Measurements from ENCODE around the gene IFITM5. TPM values are rescaled to one million over a fixed set of nuclear protein-coding genes. Genes with fewer than 3 reads are reported as not detected.
"Not testable (repeated sequence)": the region's sequence is repeated elsewhere in the genome, so short reads cannot be mapped to it uniquely, and the experiment has no call there.

Gene IFITM5
- total and polyA plus RNA-seq, 2 experiments from 2014 or later = not detected

DNA sequence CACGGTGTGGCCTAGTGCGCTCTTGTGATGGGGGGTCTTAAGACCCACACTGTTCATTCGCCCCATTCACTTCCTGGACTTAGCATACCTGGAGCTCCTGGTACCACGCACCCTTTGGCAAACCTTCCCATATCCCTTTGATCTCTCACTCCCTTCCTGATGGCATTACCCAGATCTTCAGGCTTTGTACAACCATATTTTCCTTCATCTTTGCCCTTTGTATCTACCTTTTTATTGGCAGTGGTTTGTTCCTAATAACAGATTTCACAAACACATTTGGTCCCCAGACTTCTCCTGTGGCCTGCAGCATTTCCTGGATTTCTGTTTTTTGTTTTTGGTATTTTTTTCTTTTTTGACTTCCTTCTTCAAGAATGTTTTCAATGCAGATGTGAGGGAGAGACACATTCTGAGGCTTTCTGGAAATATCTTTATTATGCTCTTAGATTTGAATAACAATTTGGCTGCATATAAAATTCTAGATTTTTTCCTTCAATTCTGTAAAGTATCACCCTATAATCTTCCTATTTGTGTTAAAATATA, 37.4 kb upstream of the IFITM5 start:
- Histone ChIP-seq H3K4me1 (ENCODE audit: insufficient read depth) (peaks cover 37% of the 10 kb centered on the region), H3K9me3 (ENCODE audit: low read depth) (no peaks in the 10 kb centered on the region)

DNA sequence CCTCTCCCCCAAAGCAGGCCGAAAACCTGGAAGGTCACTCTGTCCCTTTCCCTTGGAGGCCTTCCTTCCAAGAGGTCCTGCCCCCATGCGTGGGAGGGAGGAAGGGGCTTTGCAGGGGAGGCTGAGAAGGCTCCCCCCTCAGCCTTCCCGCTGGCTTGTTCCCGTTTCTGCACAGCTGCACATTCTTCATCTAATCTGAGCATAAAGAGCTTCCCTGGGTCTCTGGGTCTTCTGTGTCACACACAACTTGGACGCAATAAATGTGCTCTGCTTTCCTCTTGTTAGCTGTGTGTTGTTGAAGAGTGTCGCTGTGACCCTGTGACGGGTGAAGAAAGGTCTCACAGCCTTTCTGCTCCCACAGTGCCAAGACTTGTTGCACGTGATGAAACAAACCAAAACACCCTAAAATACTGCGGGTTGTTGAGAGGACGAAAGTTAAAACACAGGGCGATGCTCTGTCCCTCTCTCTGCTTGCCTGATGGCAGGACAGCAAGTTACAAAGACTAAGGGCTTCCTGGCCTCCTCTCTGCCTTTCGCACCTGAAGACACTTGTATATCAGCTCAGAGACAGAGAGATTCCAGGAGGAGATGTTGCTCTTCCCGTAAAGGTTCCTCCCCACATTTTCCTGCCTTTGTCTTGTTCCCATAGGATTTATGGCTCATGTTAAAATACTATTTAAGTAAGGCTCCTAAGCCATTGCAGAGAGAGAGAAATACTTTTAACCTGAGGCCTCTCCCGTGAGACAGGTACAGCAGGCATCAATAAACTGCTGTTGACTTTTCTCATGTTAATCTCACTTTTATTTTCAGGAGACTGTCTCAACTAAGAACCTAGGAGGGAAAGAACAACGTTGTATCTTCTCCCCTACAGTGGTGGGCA, 36.7 kb upstream of the IFITM5 start:
- Histone ChIP-seq H3K4me1 (ENCODE audit: insufficient read depth) (peaks cover 37% of the 10 kb centered on the region), H3K9me2 (replicated peaks; ENCODE audit: insufficient read depth) (no peaks in the 10 kb centered on the region), H3K27me3 (no peaks in the 10 kb centered on the region), H4K20me1 (ENCODE audit: insufficient read depth, poor library complexity, severe bottlenecking) (no peaks in the 10 kb centered on the region), H3K4me2 (peak overlapping the region; percentile 11), H3K27ac (peak overlapping the region; percentile 93), H3K79me2 (no peaks in the 10 kb centered on the region), H3K4me3 (no peak overlapping the region), H3K9me3 (ENCODE audit: low read depth) (no peaks in the 10 kb centered on the region), H3K36me3 (replicated peaks; ENCODE audit: insufficient read depth, low read depth) (no peaks in the 10 kb centered on the region), H2AFZ (peak overlapping the region; percentile 30)
- peak; percentile 38 for DNase-seq (ENCODE audit: low spot score)
- no peak for TF ChIP-seq EZH2phosphoT487 (IDR thresholded peaks at IDR 0.05; ENCODE audit: low read depth, severe bottlenecking, unreplicated experiment)
- no peak for TF ChIP-seq EZH2 (IDR thresholded peaks at IDR 0.05; ENCODE audit: borderline replicate concordance)
- TF ChIP-seq, protein P1, sequence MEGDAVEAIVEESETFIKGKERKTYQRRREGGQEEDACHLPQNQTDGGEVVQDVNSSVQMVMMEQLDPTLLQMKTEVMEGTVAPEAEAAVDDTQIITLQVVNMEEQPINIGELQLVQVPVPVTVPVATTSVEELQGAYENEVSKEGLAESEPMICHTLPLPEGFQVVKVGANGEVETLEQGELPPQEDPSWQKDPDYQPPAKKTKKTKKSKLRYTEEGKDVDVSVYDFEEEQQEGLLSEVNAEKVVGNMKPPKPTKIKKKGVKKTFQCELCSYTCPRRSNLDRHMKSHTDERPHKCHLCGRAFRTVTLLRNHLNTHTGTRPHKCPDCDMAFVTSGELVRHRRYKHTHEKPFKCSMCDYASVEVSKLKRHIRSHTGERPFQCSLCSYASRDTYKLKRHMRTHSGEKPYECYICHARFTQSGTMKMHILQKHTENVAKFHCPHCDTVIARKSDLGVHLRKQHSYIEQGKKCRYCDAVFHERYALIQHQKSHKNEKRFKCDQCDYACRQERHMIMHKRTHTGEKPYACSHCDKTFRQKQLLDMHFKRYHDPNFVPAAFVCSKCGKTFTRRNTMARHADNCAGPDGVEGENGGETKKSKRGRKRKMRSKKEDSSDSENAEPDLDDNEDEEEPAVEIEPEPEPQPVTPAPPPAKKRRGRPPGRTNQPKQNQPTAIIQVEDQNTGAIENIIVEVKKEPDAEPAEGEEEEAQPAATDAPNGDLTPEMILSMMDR (IDR thresholded peaks at IDR 0.05; ENCODE audit: poor library complexity) = no peak
- WGBS (ENCODE audit: low lambda C conversion rate, missing lambda C conversion rate) = 50% methylated on average over 15 of the region's 15 CpGs

More for the DNA sequence above, 37.4 kb upstream of the IFITM5 start:
- H3K9me2 ChIP-seq (replicated peaks; ENCODE audit: insufficient read depth) = no peaks in the 10 kb centered on the region
- no peaks in the 10 kb centered on the region for H3K79me2 ChIP-seq
- H3K27ac ChIP-seq = peak overlapping the region; percentile 93
- no peaks in the 10 kb centered on the region for H4K20me1 ChIP-seq (ENCODE audit: insufficient read depth, poor library complexity, severe bottlenecking)
- peak overlapping the region; percentile 30 for H2AFZ ChIP-seq
- no peaks in the 10 kb centered on the region for H3K36me3 ChIP-seq (replicated peaks; ENCODE audit: insufficient read depth, low read depth)
- H3K4me3 ChIP-seq = no peak overlapping the region
- WGBS (ENCODE audit: low lambda C conversion rate, missing lambda C conversion rate) = 70% methylated on average over 4 of the region's 4 CpGs
- no peak for DNase-seq (ENCODE audit: low spot score)
- TF ChIP-seq EZH2 (IDR thresholded peaks at IDR 0.05; ENCODE audit: borderline replicate concordance) (no peak), EZH2phosphoT487 (IDR thresholded peaks at IDR 0.05; ENCODE audit: low read depth, severe bottlenecking, unreplicated experiment) (no peak)
- TF ChIP-seq, protein P1 (IDR thresholded peaks at IDR 0.05; ENCODE audit: poor library complexity) = no peak
- H3K4me2 ChIP-seq = no peak overlapping the region
- H3K27me3 ChIP-seq = no peaks in the 10 kb centered on the region

DNA sequence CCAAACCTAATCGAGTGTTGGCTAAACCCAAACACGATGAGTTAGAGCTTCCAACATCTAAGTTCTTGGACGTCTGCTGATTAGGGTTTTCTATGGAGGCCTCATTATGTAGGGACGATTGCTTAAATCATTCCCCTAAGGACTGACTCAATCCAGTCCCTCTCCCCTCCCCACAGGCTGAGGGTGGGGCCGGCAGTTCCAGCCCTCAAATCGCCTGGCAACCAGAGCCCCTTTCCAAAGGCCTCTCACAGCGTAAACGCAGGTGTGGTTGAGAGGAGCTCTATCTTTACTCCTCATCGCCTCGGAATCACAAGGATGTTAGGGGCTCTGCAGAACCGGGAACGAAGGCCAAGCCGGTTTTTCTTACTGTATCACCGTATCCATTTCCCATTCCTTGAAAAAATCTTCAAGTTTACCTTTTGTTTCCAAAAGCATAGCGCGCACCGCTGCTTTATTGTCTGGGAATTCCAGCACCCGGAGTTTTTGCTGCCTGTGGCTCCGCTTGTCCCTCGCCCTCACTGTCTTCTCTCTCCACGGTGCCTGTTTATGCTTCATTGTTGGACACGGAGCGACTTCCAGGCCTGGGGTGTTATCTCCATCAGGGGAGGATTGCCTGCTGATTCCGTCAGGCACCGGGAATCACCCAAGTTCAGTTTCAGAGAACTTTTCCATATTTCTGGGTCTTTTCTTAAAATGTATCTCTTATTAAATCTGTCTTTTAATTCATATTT, 35.1 kb upstream of the IFITM5 start:
- Histone ChIP-seq H3K9me2 (replicated peaks; ENCODE audit: insufficient read depth) (no peaks in the 10 kb centered on the region), H3K79me2 (no peaks in the 10 kb centered on the region), H3K4me3 (no peak overlapping the region), H4K20me1 (ENCODE audit: insufficient read depth, poor library complexity, severe bottlenecking) (no peaks in the 10 kb centered on the region), H3K4me1 (ENCODE audit: insufficient read depth) (peaks cover 37% of the 10 kb centered on the region), H3K36me3 (replicated peaks; ENCODE audit: insufficient read depth, low read depth) (no peaks in the 10 kb centered on the region), H3K27me3 (no peaks in the 10 kb centered on the region), H3K4me2 (peak overlapping the region; percentile 68), H2AFZ (peak overlapping the region; percentile 9), H3K9me3 (ENCODE audit: low read depth) (no peaks in the 10 kb centered on the region), H3K27ac (peak overlapping the region; percentile 93)
- no peak for TF ChIP-seq EZH2 (IDR thresholded peaks at IDR 0.05; ENCODE audit: borderline replicate concordance)
- no peak for TF ChIP-seq EZH2phosphoT487 (IDR thresholded peaks at IDR 0.05; ENCODE audit: low read depth, severe bottlenecking, unreplicated experiment)
- TF ChIP-seq, protein P1 (IDR thresholded peaks at IDR 0.05; ENCODE audit: poor library complexity) = no peak
- DNase-seq (ENCODE audit: low spot score) = peak; percentile 76
- 16% methylated on average over 25 of the region's 25 CpGs for WGBS (ENCODE audit: low lambda C conversion rate, missing lambda C conversion rate)

DNA sequence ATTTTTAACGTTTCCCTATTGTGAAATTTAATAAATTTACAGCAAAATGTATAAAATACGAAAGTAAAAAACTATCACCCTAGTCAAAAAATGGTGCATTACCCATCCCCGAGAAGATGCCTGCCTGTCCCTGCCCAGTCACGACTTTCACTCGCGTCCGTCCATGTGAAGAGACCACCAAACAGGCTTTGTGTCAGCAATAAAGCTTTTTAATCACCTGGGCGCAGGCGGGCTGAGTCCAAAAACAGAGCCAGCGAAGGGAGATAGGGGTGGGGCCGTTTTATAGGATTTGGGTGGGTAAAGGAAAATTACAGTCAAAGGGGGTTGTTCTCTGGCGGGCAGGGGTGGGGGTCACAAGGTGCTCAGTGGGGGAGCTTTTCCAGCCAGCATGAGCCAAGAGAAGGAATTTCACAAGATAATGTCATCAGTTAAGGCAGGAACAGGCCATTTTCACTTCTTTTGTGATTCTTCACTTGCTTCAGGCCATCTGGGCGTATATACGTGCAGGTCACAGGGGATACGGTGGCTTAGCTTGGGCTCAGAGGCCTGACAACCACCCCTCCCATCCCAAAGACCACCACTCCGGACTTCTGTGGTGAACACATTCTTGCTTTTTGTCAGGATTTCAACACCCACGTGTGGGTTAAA, 34.4 kb upstream of the IFITM5 start:
- not testable (repeated sequence) for H3K79me2 ChIP-seq; H3K36me3 ChIP-seq (replicated peaks; ENCODE audit: insufficient read depth, low read depth); H3K27me3 ChIP-seq; H3K9me2 ChIP-seq (replicated peaks; ENCODE audit: insufficient read depth); DNase-seq (ENCODE audit: low spot score); H3K9me3 ChIP-seq (ENCODE audit: low read depth); H3K4me3 ChIP-seq; H4K20me1 ChIP-seq (ENCODE audit: insufficient read depth, poor library complexity, severe bottlenecking)
- Histone ChIP-seq H2AFZ (peak overlapping the region; percentile 9), H3K4me2 (peak overlapping the region; percentile 68), H3K27ac (peak overlapping the region; percentile 93), H3K4me1 (ENCODE audit: insufficient read depth) (peaks cover 37% of the 10 kb centered on the region)
- 78% methylated on average over 17 of the region's 17 CpGs for WGBS (ENCODE audit: low lambda C conversion rate, missing lambda C conversion rate)
